Upper lobe of left lung (tissue), 4 donors: ENCODE results near the gene AGMO.

Experiments
- CTCF ChIP-seq, 6 experiments: fragments of 450-650 bp in 4 of 6; fragments of 200-600 bp in 2 of 6; sonication (generic) in 2 of 6; IDR thresholded peaks; one replicate each; pipeline ENCODE4 v1.5.1; 2016 to 2019; ENCODE audit warnings: antibody characterized with exemption in 6 of 6
- EP300 ChIP-seq, 4 donors: sonication (generic); formaldehyde crosslinking; IDR thresholded peaks; one replicate each; pipeline ENCODE4 v1.5.1; 2017; ENCODE audit warnings: antibody characterized with exemption in 4 of 4, control low read depth in 2 of 4
- POLR2A ChIP-seq, 4 donors: fragments of 450-650 bp; IDR thresholded peaks; one replicate each; pipeline ENCODE4 v1.5.1; 2016 to 2017; ENCODE audit warnings: antibody characterized with exemption in 4 of 4, mild to moderate bottlenecking in 2 of 4
- POLR2AphosphoS5 ChIP-seq, 2 donors: sonication (generic); formaldehyde crosslinking; IDR thresholded peaks; one replicate each; pipeline ENCODE4 v1.5.1; 2017; ENCODE audit warnings: antibody characterized with exemption in 2 of 2

- TF ChIP-seq CTCF (IDR thresholded peaks at IDR 0.05) (no peak), POLR2A (IDR thresholded peaks at IDR 0.05) (no peak), POLR2AphosphoS5 (IDR thresholded peaks at IDR 0.05) (no peak), EP300 (IDR thresholded peaks at IDR 0.05) (no peak)
These were observed 348.7 kb downstream of the AGMO start for GRCh38 chr7:15213093-15213492.
